ENCODE measurements around the gene PDRG1.
"Not testable (repeated sequence)": the region's sequence is repeated elsewhere in the genome, so short reads cannot be mapped to it uniquely, and the experiment has no call there.

Gene PDRG1

DNA sequence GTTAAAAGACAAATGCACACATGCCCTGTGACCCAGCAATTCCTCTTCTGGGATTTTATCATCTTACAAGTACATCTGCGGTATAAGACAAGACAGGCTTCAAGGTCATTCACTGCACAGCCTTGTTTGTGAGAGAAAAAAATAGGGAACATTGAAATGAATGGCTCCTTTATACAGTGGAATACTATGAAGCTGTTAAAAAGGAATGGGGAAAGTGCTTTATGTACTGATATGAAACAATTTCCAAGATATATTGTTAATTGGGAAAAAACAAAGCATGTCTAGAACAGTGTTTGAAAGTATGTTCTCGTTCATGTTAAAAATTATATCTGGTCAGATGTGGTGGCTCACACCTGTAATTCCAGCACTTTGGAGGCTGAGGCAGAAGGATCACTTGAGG is 25.4 kb downstream of the PDRG1 start:
- TF ChIP-seq, protein P1, sequence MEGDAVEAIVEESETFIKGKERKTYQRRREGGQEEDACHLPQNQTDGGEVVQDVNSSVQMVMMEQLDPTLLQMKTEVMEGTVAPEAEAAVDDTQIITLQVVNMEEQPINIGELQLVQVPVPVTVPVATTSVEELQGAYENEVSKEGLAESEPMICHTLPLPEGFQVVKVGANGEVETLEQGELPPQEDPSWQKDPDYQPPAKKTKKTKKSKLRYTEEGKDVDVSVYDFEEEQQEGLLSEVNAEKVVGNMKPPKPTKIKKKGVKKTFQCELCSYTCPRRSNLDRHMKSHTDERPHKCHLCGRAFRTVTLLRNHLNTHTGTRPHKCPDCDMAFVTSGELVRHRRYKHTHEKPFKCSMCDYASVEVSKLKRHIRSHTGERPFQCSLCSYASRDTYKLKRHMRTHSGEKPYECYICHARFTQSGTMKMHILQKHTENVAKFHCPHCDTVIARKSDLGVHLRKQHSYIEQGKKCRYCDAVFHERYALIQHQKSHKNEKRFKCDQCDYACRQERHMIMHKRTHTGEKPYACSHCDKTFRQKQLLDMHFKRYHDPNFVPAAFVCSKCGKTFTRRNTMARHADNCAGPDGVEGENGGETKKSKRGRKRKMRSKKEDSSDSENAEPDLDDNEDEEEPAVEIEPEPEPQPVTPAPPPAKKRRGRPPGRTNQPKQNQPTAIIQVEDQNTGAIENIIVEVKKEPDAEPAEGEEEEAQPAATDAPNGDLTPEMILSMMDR (IDR thresholded peaks at IDR 0.05; ENCODE audit: low read depth, low read length) = no peak
- no peak overlapping the region for H3K4me3 ChIP-seq (ENCODE audit: low read depth, low read length)

DNA sequence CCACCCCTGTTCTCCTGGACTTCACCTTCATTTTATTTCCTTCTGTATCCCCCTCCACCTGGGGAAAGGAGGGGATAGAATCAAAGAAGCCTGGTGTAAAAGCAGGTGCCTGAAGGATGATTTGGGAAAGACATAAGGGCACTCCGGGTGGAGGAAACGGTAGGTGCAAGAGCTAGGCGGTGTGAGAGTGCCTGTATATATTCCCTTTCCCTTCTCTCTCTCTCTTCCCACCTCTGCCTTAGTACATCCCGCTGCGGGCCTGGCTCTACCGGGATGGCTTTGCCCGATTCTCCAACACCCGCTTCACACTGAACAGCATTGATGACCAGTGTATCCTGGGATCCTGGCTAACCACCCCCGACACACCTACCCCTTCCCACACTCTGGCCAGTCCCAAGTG is 26.2 kb downstream of the PDRG1 start:
- TF ChIP-seq, protein P1 (IDR thresholded peaks at IDR 0.05; ENCODE audit: low read depth, low read length) = no peak
- no peak overlapping the region for H3K4me3 ChIP-seq (ENCODE audit: low read depth, low read length)

DNA sequence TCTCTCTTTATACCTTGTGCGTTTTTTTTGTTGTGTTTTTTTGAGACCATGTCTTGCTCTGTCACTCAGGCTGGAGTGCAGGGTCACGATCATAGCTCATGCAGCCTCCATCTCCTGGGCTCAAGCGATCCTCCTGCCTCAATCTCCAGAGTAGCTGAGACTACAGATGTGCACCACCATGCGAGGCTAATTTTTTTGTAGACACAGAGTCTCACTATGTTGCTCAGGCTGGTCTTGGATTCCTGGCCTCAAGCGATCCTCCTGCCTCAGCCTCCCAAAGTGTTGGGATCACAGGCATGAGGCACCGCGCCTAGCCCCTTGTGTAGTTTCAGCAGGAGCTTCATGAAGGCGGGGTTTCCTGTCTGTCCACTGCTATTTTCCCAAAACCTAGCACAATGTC is 27.3 kb downstream of the PDRG1 start:
- no peak overlapping the region for H3K4me3 ChIP-seq (ENCODE audit: low read depth, low read length)
- TF ChIP-seq, protein P1 (IDR thresholded peaks at IDR 0.05; ENCODE audit: low read depth, low read length) = no peak

DNA sequence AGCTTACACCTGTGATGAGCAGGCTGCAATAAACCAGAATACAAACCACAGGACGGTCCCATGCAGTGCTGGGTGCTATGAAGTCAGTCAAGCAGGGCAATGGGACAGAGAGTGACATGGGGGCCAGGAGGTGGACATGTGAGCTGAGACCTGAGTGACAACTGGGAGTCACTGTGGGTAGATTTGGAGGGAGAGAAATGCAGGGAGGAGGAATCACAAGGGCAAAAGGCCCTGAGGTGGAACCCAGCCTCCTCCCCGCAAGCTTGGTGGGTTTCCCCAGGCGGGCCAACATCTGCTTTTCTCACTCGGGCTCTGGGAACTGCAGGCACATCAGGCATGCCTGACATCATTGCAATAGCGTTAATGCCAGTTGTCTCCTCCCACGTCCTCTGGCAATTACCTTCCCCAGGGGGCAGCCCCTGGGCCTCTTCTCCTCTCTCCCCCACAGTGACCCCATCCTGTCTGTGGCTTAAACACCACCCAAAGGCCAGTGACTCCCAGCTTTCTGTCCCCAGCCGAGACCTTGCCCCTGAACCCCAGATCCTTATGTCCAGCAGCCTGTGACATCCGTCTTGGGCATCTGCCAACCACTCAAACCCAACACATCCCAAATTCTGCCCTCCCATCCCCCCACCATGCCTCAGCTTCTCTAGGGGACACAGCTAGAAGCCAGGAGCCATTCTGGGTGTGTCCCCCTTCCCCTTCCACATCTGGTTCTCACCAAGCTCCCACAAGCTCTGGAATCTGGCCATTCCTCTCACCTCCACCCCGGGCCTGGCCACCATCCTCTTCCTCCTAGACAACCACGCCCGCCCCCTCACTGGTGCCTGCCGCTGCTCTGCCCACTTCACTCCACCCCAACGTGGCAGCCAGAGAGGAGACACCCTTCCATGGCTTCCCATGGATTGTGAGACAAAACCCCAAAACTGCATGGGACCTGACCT is 28.2 kb downstream of the PDRG1 start:
- H3K4me3 ChIP-seq (ENCODE audit: low read depth, low read length) = no peak overlapping the region
- TF ChIP-seq, protein P1 (IDR thresholded peaks at IDR 0.05; ENCODE audit: low read depth, low read length) = no peak

DNA sequence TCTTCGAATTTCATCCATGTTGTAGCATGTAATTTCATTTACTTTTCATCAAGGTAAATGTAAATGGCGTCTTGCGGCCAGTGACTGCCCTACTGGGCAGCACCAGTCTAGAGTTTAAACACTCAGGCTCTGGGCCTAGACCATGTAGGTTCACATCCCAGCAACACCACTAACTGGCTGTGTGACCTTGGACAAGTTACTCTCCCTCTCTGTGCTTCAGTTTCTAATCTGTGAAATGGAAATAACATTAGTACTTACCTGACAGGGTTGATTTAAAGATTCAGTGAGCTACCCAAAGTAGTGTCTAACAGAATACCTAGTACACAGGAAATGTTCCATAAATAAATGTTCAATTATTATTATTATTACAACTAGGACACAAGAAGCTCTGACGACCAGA is 29.3 kb downstream of the PDRG1 start:
- TF ChIP-seq, protein P1 (IDR thresholded peaks at IDR 0.05; ENCODE audit: low read depth, low read length) = no peak
- H3K4me3 ChIP-seq (ENCODE audit: low read depth, low read length) = no peak overlapping the region

DNA sequence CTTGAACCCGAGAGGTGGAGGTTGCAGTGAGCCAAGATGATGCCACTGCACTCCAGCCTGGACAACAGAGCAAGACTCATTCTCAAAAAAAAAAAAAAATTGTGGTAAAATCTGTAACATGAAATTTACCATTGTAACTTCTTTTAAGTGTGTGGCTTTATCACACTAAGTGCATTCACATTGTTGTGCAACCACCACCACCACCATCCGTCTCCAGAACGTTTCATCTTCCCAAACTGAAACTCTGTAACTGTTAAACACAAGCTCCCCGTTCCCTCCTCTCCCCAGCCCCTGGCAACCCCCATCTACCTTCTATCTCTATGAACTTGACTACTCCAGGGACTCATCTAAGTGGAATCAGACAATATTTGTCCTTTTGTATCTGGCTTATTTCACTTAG is 29.7 kb downstream of the PDRG1 start:
- TF ChIP-seq, protein P1 (IDR thresholded peaks at IDR 0.05; ENCODE audit: low read depth, low read length) = no peak
- no peak overlapping the region for H3K4me3 ChIP-seq (ENCODE audit: low read depth, low read length)

DNA sequence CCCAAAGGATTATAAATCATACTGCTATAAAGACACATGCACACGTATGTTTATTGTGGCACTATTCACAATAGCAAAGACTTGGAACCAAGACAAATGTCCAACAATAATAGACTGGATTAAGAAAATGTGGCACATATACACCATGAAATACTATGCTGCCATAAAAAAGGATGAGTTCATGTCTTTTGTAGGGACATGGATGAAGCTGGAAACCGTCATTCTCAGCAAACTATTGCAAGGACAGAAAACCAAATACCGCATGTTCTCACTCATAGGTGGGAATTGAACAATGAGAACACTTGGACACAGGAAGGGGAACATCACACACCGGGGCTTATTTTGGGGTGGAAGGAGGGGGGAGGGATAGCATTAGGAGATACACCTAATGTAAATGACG is 30.4 kb downstream of the PDRG1 start:
- H3K4me3 ChIP-seq (ENCODE audit: low read depth, low read length) = not testable (repeated sequence)
